HL-60 (cell line): ENCODE results near the gene IL32.

Source experiments
- GABPA ChIP-seq: IDR thresholded peaks from 2 replicates; pipeline ENCODE4 v1.6.1; 2012; ENCODE audit warnings: low read depth
- TF ChIP-seq, protein P1 (sequence below): IDR thresholded peaks from one replicate; pipeline ENCODE4 v1.5.1; 2011; ENCODE audit warnings: low read length, control low read depth, inconsistent platforms; ENCODE audit not compliant: insufficient read depth

DNA sequence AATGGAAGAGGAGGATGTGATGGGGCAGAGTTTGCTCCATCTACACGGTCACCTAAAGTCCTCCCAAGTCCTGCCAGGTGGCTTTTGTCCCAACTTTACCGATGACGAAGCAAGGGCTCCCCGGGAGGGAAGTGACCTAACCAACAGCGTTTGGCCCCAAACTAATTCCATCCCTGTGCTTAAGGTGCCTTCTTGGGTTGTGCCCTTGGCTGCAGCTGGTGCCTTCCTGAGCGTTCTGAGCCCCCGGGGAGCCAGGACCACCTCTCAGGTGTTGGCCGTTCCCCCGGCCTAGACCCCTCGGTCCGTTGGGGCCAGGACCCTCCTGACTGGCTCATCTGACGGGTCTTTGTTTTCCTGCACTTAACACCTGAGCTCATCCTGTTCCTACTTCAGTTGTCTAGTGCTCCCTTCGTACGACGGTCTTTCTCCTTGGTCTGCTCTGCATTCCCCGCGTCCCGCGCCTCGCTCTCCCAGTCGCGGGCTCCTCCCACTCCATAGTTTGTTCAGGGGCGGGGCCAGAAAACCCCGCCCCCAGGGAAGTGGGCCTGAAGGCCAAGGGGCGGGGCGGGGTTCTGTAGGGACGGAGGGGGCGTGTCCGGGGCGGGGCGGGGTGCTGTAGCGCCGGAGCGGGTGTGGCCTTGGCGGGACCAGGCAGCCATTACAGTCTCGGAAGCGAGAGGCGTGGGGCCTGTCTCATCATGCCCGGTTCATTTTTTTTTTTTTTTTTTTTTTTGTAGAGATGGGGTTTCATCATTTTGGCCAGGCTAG is 34.5 kb downstream of the IL32 start:
- TF ChIP-seq, protein P1, sequence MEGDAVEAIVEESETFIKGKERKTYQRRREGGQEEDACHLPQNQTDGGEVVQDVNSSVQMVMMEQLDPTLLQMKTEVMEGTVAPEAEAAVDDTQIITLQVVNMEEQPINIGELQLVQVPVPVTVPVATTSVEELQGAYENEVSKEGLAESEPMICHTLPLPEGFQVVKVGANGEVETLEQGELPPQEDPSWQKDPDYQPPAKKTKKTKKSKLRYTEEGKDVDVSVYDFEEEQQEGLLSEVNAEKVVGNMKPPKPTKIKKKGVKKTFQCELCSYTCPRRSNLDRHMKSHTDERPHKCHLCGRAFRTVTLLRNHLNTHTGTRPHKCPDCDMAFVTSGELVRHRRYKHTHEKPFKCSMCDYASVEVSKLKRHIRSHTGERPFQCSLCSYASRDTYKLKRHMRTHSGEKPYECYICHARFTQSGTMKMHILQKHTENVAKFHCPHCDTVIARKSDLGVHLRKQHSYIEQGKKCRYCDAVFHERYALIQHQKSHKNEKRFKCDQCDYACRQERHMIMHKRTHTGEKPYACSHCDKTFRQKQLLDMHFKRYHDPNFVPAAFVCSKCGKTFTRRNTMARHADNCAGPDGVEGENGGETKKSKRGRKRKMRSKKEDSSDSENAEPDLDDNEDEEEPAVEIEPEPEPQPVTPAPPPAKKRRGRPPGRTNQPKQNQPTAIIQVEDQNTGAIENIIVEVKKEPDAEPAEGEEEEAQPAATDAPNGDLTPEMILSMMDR = no peak
- TF ChIP-seq GABPA = no peak
